ENCODE data around the gene GARRE1.

The GARRE1 gene

DNA sequence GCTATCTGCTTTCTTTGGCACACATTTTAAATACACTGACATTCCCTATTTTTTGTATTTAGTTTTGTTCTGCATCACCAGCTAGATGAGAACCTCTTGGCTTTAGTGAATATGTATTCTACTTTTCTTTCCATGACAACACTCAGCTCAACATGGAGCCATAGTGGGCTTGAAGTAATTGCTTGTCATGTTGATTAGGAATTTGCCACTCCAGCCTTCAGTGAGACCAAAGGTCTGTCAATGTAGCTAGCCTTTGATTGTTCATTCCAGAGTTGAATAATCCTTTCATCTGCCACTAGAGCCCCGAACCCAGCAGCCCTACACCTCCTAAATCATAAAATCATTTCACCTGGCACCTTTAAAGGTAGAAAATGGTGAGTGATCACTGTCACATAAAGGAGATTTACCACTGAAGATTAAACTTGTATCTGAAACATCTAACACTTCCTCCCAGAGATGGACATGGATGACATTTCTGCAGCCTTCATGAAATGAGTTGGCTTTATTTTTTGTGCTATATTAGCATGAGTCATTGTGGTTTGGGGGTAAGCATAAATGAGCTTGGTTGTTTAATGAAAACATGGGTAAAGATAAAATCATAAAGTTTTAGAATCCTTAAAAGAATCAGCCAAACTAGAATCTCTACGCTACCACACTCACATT lies 29.2 kb upstream of the GARRE1 start:
- TF ChIP-seq, protein P1, sequence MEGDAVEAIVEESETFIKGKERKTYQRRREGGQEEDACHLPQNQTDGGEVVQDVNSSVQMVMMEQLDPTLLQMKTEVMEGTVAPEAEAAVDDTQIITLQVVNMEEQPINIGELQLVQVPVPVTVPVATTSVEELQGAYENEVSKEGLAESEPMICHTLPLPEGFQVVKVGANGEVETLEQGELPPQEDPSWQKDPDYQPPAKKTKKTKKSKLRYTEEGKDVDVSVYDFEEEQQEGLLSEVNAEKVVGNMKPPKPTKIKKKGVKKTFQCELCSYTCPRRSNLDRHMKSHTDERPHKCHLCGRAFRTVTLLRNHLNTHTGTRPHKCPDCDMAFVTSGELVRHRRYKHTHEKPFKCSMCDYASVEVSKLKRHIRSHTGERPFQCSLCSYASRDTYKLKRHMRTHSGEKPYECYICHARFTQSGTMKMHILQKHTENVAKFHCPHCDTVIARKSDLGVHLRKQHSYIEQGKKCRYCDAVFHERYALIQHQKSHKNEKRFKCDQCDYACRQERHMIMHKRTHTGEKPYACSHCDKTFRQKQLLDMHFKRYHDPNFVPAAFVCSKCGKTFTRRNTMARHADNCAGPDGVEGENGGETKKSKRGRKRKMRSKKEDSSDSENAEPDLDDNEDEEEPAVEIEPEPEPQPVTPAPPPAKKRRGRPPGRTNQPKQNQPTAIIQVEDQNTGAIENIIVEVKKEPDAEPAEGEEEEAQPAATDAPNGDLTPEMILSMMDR (IDR thresholded peaks at IDR 0.05; ENCODE audit: extremely low read depth, insufficient read depth, missing control alignments): no peak
- DNase-seq (ENCODE audit: low spot score): no peak
- in situ Hi-C loops (cut with MboI; ENCODE audit: low pct_unique_long_range_greater_than_20kb, low sequenced_read_pairs, unreplicated experiment): no loop called here

DNA sequence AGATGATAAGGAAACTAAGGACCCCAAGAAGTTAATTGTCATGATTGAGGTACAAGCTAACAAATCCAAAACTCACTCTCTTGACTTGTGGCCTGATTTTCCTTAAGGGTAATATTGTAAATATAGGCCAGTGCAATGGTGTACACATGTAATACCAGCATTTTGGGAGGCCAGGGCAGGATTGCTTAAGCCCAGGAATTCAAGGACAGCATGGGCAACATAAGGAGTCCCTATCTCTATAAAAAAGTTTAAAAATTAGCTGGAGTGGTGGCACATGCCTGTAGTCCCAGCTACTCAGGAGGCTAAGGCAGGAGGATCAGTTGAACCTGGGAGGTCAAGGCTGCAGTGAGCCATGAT lies 28.7 kb upstream of the GARRE1 start:
- TF ChIP-seq, protein P1 (IDR thresholded peaks at IDR 0.05; ENCODE audit: extremely low read depth, insufficient read depth, missing control alignments): no peak
- no peak for DNase-seq (ENCODE audit: low spot score)
- in situ Hi-C loops (cut with MboI; ENCODE audit: low pct_unique_long_range_greater_than_20kb, low sequenced_read_pairs, unreplicated experiment): no loop called here

DNA sequence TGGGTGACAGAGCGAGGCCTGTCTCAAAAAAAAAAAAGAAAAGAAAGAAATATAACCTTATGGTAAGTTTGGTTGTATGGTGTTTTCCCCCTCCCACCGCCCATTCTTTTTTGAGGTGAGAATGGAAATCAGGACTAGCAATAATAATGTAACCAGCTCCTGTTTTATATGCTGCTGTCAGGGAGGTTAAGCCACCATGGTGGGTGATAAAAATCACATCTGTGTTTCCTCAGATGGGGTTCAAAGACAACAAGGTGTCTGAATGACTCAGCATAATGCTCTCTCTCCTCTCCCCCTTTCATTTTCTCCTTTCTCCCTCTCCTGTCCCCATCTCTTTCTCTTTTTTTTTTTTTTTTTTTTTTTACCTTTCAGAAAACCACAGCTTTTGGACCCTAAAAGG lies 28.3 kb upstream of the GARRE1 start:
- DNase-seq (ENCODE audit: low spot score): peak; percentile 37
- TF ChIP-seq, protein P1 (IDR thresholded peaks at IDR 0.05; ENCODE audit: extremely low read depth, insufficient read depth, missing control alignments): no peak
- in situ Hi-C loops (cut with MboI; ENCODE audit: low pct_unique_long_range_greater_than_20kb, low sequenced_read_pairs, unreplicated experiment): no loop called here

DNA sequence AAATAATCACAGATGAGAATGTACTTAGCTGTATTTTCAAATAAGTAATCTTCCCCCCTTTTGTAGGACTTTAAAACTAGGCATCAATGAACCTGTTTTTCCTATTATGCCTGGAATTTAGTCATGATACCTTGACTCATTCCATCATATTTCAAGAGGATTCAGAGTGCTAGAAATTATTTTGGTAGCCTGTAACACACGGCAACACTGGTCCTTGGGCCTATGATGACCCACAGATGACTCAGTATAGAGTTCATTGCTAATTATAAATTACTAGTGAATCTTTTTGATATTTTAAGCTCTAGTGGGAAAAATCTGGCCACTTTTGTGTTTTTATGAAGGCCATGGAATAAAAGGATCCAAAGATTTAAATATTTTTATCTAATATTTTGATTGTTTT lies 26.0 kb upstream of the GARRE1 start:
- TF ChIP-seq, protein P1 (IDR thresholded peaks at IDR 0.05; ENCODE audit: extremely low read depth, insufficient read depth, missing control alignments): no peak
- in situ Hi-C loops (cut with MboI; ENCODE audit: low pct_unique_long_range_greater_than_20kb, low sequenced_read_pairs, unreplicated experiment): no loop called here

DNA sequence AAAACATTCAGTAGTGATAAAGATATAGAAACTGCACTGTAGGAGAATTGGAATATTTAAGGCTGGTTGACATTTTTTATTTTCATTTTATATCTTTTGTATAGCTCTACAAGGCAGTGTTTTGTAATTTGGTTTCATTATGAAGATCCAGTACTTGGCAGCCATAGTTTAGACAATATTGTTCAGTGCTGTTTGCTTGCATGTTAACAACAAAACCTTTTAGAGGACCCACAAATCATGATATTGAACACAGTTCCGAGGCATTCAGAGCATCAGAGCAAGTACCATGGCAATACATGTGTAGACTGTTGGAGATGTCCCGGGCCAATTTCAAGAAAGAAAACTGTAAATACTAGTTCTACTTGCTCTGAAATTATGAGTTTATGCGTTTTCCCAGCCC lies 25.6 kb upstream of the GARRE1 start:
- DNase-seq (ENCODE audit: low spot score): no peak
- TF ChIP-seq, protein P1 (IDR thresholded peaks at IDR 0.05; ENCODE audit: extremely low read depth, insufficient read depth, missing control alignments): no peak
- in situ Hi-C loops (cut with MboI; ENCODE audit: low pct_unique_long_range_greater_than_20kb, low sequenced_read_pairs, unreplicated experiment): no loop called here

More for the DNA sequence above, 26.0 kb upstream of the GARRE1 start:
- DNase-seq (ENCODE audit: low spot score): no peak

DNA sequence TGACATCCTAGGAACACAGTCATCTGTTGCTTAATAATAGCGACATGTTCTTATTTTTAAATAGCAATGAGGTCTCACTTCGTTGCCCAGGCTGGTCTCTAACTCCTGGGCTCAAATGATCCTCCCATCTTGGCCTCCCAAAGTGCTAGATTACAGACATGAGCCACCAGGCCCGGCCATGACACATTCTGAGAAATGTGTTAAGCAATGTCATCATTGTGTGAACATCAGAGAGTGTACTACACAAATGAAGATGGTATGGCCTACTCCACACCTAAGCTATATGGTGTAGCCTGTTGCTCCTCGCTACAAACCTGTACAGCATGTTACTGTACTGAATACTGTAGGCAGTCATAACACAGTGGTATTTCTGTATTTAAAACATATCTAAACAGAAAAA lies 24.6 kb upstream of the GARRE1 start:
- no peak for DNase-seq (ENCODE audit: low spot score)
- TF ChIP-seq, protein P1 (IDR thresholded peaks at IDR 0.05; ENCODE audit: extremely low read depth, insufficient read depth, missing control alignments): no peak
- in situ Hi-C loops (cut with MboI; ENCODE audit: low pct_unique_long_range_greater_than_20kb, low sequenced_read_pairs, unreplicated experiment): no loop called here

Data from GM13977 (cell line).